H9 (cell line): ENCODE measurements around the gene PDCD4. TPM values are rescaled to one million over a fixed set of nuclear protein-coding genes. Genes with fewer than 3 reads are reported as not detected.

Experiments used
- DNase-seq: peaks from one replicate; pipeline ENCODE4 v3.0.0-alpha.2; 2017
- H2AFZ ChIP-seq: one replicate; pipeline ENCODE4 v1.6.1; 2013; ENCODE audit warnings: mild to moderate bottlenecking, low read length, control low read depth, moderate library complexity
- H2AK5ac ChIP-seq: 2 replicates; pipeline ENCODE4 v1.6.1; 2013; ENCODE audit warnings: low read length, control low read depth, mixed read lengths; ENCODE audit not compliant: insufficient read length
- H2BK120ac ChIP-seq: one replicate; pipeline ENCODE4 v1.6.1; 2013; ENCODE audit warnings: low read depth, mild to moderate bottlenecking, low read length, control low read depth, inconsistent platforms; ENCODE audit not compliant: poor library complexity, severe bottlenecking
- H2BK12ac ChIP-seq: 2 replicates; pipeline ENCODE4 v1.6.1; 2013; ENCODE audit warnings: low read length, control low read depth, mixed read lengths, low read depth; ENCODE audit not compliant: insufficient read length
- H2BK15ac ChIP-seq: 2 replicates; pipeline ENCODE4 v1.6.1; 2013; ENCODE audit warnings: low read depth, low read length, control low read depth
- H2BK20ac ChIP-seq: one replicate; pipeline ENCODE4 v1.6.1; 2013; ENCODE audit warnings: low read depth, mild to moderate bottlenecking, low read length, control low read depth, inconsistent platforms; ENCODE audit not compliant: poor library complexity, severe bottlenecking
- H2BK5ac ChIP-seq: 2 replicates; pipeline ENCODE4 v1.6.1; 2013; ENCODE audit warnings: low read length, control low read depth, mixed read lengths; ENCODE audit not compliant: insufficient read length
- H3K14ac ChIP-seq: 2 replicates; pipeline ENCODE4 v1.6.1; 2013; ENCODE audit warnings: low read length, control low read depth; ENCODE audit not compliant: insufficient read depth
- H3K18ac ChIP-seq: 2 replicates; pipeline ENCODE4 v1.6.1; 2013; ENCODE audit warnings: low read depth, mild to moderate bottlenecking, mixed read lengths, low read length, control low read depth; ENCODE audit not compliant: insufficient read length
- H3K23ac ChIP-seq: 2 replicates; pipeline ENCODE4 v1.6.1; 2013; ENCODE audit warnings: low read length, control low read depth, mixed read lengths, low read depth; ENCODE audit not compliant: insufficient read length
- H3K23me2 ChIP-seq: 2 replicates; pipeline ENCODE4 v1.6.1; 2013; ENCODE audit warnings: low read depth, mild to moderate bottlenecking, mixed read lengths, low read length, control low read depth; ENCODE audit not compliant: insufficient read length, poor library complexity, severe bottlenecking
- H3K27ac ChIP-seq: 2 replicates; pipeline ENCODE4 v1.5.1; 2013; ENCODE audit warnings: low read length, control low read depth, mixed read lengths, low read depth; ENCODE audit not compliant: insufficient read length
- H3K27me3 ChIP-seq: 2 replicates; pipeline ENCODE4 v1.6.1; 2013; ENCODE audit warnings: low read length, control low read depth, inconsistent platforms; ENCODE audit not compliant: insufficient read depth
- H3K4ac ChIP-seq: 2 replicates; pipeline ENCODE4 v1.6.1; 2013; ENCODE audit warnings: low read depth, mild to moderate bottlenecking, control low read depth, inconsistent platforms, low read length, moderate library complexity
- H3K4me1 ChIP-seq: 2 replicates; pipeline ENCODE4 v1.6.1; 2013; ENCODE audit warnings: low read length, control low read depth, inconsistent platforms; ENCODE audit not compliant: insufficient read depth
- H3K4me2 ChIP-seq: 2 replicates; pipeline ENCODE4 v1.6.1; 2013; ENCODE audit warnings: low read length, control low read depth, mixed read lengths; ENCODE audit not compliant: insufficient read length, insufficient read depth
- H3K56ac ChIP-seq: 2 replicates; pipeline ENCODE4 v1.6.1; 2013; ENCODE audit warnings: low read depth, mild to moderate bottlenecking, mixed read lengths, low read length, control low read depth; ENCODE audit not compliant: insufficient read length
- H3K79me1 ChIP-seq: 2 replicates; pipeline ENCODE4 v1.6.1; 2013; ENCODE audit warnings: low read depth, mild to moderate bottlenecking, moderate library complexity, low read length, control low read depth, inconsistent platforms; ENCODE audit not compliant: insufficient read depth, poor library complexity, severe bottlenecking
- H3K79me2 ChIP-seq: 2 replicates; pipeline ENCODE4 v1.6.1; 2013; ENCODE audit warnings: low read length, control low read depth, inconsistent platforms; ENCODE audit not compliant: insufficient read depth
- H3K9ac ChIP-seq: 2 replicates; pipeline ENCODE4 v1.6.1; 2013; ENCODE audit warnings: low read length, control low read depth, mixed read lengths; ENCODE audit not compliant: insufficient read length; ENCODE audit errors: extremely low read depth
- H3K9me3 ChIP-seq: one replicate; pipeline ENCODE4 v1.6.1; 2013; ENCODE audit warnings: low read depth, low read length, inconsistent platforms; ENCODE audit not compliant: control insufficient read depth
- H3T11ph ChIP-seq: one replicate; pipeline ENCODE4 v1.6.1; 2013; ENCODE audit warnings: mild to moderate bottlenecking, low read length, control low read depth, inconsistent platforms
- H4K20me1 ChIP-seq: one replicate; pipeline ENCODE4 v1.6.1; 2013; ENCODE audit not compliant: control insufficient read depth, insufficient read length, insufficient read depth
- H4K5ac ChIP-seq: 2 replicates; pipeline ENCODE4 v1.6.1; 2013; ENCODE audit warnings: low read depth, mild to moderate bottlenecking, mixed read lengths, low read length, control low read depth; ENCODE audit not compliant: insufficient read length
- H4K8ac ChIP-seq: replicated peaks from 2 replicates; pipeline ENCODE4 v1.6.1; 2013; ENCODE audit warnings: low read length, control low read depth, mixed read lengths, low read depth; ENCODE audit not compliant: insufficient read length
- H4K91ac ChIP-seq: 2 replicates; pipeline ENCODE4 v1.6.1; 2013; ENCODE audit warnings: low read depth, mild to moderate bottlenecking, moderate library complexity, mixed read lengths, low read length, control low read depth; ENCODE audit not compliant: insufficient read length
- H3K27ac Mint-ChIP-seq, 3 experiments: 2 replicates in 2 of 3; 3 replicates in 1 of 3; pipeline ENCODE4 v1.8.0; 2020 to 2021; ENCODE audit warnings: mixed read lengths in 3 of 3, mild to moderate bottlenecking in 1 of 3, moderate library complexity in 1 of 3
- H3K27me3 Mint-ChIP-seq: 2 replicates; pipeline ENCODE4 v1.8.0; 2021; ENCODE audit warnings: low read depth, mild to moderate bottlenecking, moderate library complexity, mixed read lengths
- H3K36me3 Mint-ChIP-seq, 3 experiments: 2 replicates in 2 of 3; 3 replicates in 1 of 3; pipeline ENCODE4 v1.8.0; 2020 to 2021; ENCODE audit warnings: low read depth in 3 of 3, mixed read lengths in 3 of 3; ENCODE audit not compliant: insufficient read depth in 1 of 3
- H3K4me1 Mint-ChIP-seq, 2 experiments: 2 replicates each; pipeline ENCODE4 v1.8.0; 2020; ENCODE audit warnings: mixed read lengths in 2 of 2
- H3K4me3 Mint-ChIP-seq, 2 experiments: 2 replicates in 1 of 2; 3 replicates in 1 of 2; pipeline ENCODE4 v1.8.0; 2020 to 2021; ENCODE audit warnings: mild to moderate bottlenecking in 2 of 2, mixed read lengths in 2 of 2, moderate library complexity in 1 of 2
- H3K9me3 Mint-ChIP-seq, 2 experiments: 2 replicates in 1 of 2; 3 replicates in 1 of 2; pipeline ENCODE4 v1.8.0; 2020; ENCODE audit warnings: mild to moderate bottlenecking in 2 of 2, mixed read lengths in 2 of 2, moderate library complexity in 1 of 2
- CTCF ChIP-seq: fragments of 200-600 bp; sonication (generic); conservative IDR thresholded peaks from 3 replicates; pipeline ENCODE4 v1.8.0; 2021; ENCODE audit warnings: antibody characterized with exemption, mild to moderate bottlenecking
- WGBS: extraction: QIAGEN DNeasy Blood & Tissue Kit; methylation state at CpG from one replicate; pipeline ENCODE4 v1.1.7; 2013; ENCODE audit warnings: missing lambda C conversion rate, low lambda C conversion rate, mixed read lengths; ENCODE audit not compliant: insufficient read length; ENCODE audit errors: extremely low coverage; 5-methylcytosine and 5-hydroxymethylcytosine counted together
- total RNA-seq: library from RNA; stranded (reverse); gene quantifications from 2 replicates; pipeline ENCODE4 v1.2.1, GENCODE V29; 2021

Gene PDCD4
- total RNA-seq, 1 experiment from 2014 or later = 29.3 TPM

GRCh38 chr10:110833941-110834628 is 37.6 kb upstream of the PDCD4 start:
- H4K91ac ChIP-seq = no peak overlapping the region
- H4K20me1 ChIP-seq = no peaks in the 10 kb centered on the region
- H2AK5ac ChIP-seq = no peak overlapping the region
- Mint-ChIP-seq H3K4me3 (no peak overlapping the region), H3K4me1 (peaks cover 20 to 22% of the 10 kb centered on the region in 2 experiments), H3K27ac (peak overlapping the region in 1 of 3 experiments; percentile 80; a peak in 1 of 7 replicates), H3K27me3 (no peaks in the 10 kb centered on the region), H3K36me3 (no peaks in the 10 kb centered on the region), H3K9me3 (no peaks in the 10 kb centered on the region)
- no peak overlapping the region for H3K9ac ChIP-seq
- no peak overlapping the region for H3K18ac ChIP-seq
- H2BK20ac ChIP-seq = no peak overlapping the region
- H3K14ac ChIP-seq = no peak overlapping the region
- H3K4me2 ChIP-seq = no peak overlapping the region
- H3K27me3 ChIP-seq = no peaks in the 10 kb centered on the region
- H2AFZ ChIP-seq = no peak overlapping the region
- H4K5ac ChIP-seq = no peak overlapping the region
- no peak overlapping the region for H3K4ac ChIP-seq
- DNase-seq = no peak
- H3K4me1 ChIP-seq = no peaks in the 10 kb centered on the region
- H2BK120ac ChIP-seq = no peak overlapping the region
- H3K23me2 ChIP-seq = no peaks in the 10 kb centered on the region
- no peak overlapping the region for H3T11ph ChIP-seq
- no peaks in the 10 kb centered on the region for H3K79me2 ChIP-seq
- no peak for TF ChIP-seq CTCF
- no peak overlapping the region for H4K8ac ChIP-seq
- H3K9me3 ChIP-seq = no peaks in the 10 kb centered on the region
- WGBS = no CpG with 5 or more reads among the region's 14 CpGs
- no peak overlapping the region for H2BK15ac ChIP-seq
- H2BK12ac ChIP-seq = no peak overlapping the region
- H2BK5ac ChIP-seq = no peak overlapping the region
- H3K56ac ChIP-seq = no peak overlapping the region
- no peak overlapping the region for H3K27ac ChIP-seq
- no peak overlapping the region for H3K23ac ChIP-seq
- no peaks in the 10 kb centered on the region for H3K79me1 ChIP-seq
